GM12801 (cell line): ENCODE measurements around the gene ADAM15.

ENCODE experiments used
- TF ChIP-seq, protein P1 (sequence below): IDR thresholded peaks from one replicate; pipeline ENCODE4 v1.5.1; 2011; ENCODE audit warnings: control low read depth; ENCODE audit not compliant: insufficient read length; ENCODE audit errors: extremely low read depth

The ADAM15 gene

DNA sequence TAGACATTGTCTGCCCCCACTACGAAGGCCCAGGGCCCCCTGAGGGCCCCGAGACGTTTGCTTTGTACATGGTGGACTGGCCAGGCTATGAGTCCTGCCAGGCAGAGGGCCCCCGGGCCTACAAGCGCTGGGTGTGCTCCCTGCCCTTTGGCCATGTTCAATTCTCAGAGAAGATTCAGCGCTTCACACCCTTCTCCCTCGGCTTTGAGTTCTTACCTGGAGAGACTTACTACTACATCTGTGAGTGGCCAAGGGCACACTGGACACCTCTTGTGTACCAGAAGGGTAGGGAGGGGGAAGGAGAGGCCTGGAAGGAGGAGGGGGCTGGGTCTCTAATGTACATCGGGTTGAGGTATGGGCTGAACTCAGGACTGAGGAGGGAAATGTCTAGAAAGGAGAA, 15.7 kb downstream of the ADAM15 start:
- TF ChIP-seq, protein P1, sequence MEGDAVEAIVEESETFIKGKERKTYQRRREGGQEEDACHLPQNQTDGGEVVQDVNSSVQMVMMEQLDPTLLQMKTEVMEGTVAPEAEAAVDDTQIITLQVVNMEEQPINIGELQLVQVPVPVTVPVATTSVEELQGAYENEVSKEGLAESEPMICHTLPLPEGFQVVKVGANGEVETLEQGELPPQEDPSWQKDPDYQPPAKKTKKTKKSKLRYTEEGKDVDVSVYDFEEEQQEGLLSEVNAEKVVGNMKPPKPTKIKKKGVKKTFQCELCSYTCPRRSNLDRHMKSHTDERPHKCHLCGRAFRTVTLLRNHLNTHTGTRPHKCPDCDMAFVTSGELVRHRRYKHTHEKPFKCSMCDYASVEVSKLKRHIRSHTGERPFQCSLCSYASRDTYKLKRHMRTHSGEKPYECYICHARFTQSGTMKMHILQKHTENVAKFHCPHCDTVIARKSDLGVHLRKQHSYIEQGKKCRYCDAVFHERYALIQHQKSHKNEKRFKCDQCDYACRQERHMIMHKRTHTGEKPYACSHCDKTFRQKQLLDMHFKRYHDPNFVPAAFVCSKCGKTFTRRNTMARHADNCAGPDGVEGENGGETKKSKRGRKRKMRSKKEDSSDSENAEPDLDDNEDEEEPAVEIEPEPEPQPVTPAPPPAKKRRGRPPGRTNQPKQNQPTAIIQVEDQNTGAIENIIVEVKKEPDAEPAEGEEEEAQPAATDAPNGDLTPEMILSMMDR: no peak

DNA sequence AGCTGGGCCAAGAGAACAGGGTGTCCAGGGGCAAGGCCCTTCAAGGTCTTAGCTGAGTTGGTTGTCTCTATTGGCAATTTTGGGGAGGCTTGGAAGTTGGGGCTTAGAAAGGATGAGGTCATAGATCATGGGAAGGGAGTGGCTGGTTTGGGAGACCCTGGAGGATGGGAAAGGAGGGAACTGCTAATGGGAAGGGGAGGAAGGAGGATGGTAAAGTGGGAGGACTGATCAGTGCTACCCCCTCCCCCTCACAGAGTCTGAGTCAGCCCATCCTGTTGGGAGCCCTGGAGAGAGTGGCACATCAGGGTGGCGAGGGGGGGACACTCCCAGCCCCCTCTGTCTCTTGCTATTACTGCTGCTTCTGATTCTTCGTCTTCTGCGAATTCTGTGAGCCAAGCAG, 17.5 kb downstream of the ADAM15 start:
- TF ChIP-seq, protein P1: no peak

DNA sequence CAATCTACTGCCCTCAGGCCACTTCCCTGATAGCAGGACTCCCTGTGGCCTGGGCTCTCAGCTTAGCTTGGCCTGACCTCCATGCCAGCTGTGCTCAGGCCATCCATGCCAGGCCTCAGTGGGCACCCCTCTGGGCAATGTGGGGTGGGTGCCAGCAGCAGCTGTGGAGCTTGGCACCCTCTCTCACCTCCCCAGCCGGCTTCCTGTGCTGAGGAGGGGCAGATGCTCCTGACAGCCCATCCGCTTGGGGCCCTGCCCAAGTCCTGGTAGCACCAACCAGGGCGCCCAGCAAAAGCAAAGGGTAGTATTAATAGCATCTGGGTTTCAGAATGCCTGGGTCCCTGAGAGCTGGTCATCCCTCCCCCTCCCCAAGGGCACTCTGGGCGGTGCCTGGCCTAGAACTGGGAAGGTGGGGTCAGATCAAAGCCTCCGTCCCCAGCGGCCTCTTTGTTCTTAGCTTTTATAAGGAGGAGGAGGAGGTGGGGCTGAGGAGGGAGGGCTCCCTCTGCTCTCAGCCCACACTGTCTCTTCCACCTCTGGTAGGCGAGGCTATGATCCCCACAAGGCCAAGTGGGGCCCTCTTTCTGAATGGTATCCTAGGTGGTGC, 18.5 kb downstream of the ADAM15 start:
- TF ChIP-seq, protein P1: no peak

DNA sequence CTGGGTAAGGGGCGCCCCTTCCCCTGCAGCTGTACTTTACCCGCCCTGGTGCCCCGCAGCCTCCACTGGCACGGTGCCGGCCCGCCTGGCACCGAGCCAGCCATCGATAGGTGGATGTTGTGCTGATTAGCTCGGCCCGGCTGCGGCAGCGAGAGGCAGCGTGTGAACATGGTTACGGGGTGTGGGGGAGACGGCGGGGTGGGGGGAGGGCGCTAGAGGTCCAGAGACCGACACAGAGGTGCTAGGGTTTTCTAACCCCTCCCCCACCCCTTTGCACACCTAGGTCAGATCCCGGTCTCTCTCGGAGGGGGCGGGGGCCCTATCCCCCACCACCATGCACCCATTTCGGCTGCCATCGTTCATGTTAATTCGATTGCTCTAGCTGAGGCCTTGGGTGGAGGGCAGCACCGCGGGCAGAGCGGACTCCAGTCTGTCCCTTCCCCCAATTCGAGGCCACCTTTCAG, 19.1 kb downstream of the ADAM15 start:
- TF ChIP-seq, protein P1: no peak

DNA sequence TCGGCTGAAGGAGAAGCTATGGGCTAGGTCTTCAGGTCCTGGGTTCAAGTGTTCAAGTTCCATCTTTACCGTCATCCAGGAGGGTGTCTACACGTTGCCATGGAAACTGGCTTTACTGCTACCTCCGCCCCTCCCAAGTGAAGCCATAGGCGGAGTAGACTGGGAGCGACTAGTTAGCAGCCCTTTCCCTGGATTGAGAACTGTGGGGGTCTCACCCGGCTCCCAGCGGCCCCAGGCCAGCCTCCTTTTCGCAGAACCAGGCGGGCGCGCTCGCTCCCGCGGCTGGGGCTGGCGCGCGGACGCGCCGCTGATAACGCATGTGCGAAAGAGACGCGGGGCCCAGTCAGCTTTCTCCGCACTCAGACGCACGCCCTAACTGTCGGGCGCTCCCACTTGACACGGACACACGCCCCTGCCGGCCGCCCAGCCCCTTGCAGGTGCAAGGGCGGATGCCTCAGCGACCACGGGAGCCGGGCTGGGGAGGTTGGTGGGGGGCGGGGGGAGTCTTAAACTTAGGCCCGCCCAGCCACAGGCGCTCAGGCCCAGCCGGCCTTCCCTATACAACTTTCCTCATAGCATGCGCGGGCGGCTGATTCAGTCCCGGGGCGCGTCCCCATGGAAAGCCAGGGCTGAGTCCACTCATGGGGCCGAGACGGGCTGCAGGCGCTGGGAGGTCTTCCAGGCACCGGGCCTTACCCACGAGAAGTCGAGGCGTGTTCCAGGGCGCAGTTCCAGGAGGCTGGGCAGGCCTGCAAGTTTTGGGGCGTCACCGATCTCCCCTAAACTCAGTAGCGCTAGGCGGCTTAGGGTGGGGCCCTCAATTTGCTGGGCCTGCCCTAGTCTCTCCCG, 19.8 kb downstream of the ADAM15 start:
- TF ChIP-seq, protein P1: no peak

DNA sequence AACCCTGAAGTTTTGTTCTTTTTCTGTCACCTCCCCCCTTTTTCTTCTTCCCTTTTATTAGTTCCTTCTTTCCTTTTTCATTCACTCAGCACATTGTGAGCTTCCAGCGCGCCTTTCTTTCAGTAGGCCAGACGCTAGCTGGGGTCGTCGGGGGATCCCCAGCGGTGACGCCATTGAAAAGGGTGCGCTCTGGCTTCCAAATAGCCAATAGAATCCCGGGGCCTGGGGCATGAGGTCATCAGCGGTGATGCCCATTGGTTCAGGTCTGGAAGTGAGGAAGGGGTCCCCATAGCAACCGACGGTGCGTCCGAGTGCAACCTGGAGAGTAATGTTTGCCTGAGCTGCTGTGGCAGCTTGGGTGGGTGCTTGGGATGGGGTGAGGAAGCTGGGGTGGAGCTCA, 20.6 kb downstream of the ADAM15 start:
- TF ChIP-seq, protein P1: no peak

DNA sequence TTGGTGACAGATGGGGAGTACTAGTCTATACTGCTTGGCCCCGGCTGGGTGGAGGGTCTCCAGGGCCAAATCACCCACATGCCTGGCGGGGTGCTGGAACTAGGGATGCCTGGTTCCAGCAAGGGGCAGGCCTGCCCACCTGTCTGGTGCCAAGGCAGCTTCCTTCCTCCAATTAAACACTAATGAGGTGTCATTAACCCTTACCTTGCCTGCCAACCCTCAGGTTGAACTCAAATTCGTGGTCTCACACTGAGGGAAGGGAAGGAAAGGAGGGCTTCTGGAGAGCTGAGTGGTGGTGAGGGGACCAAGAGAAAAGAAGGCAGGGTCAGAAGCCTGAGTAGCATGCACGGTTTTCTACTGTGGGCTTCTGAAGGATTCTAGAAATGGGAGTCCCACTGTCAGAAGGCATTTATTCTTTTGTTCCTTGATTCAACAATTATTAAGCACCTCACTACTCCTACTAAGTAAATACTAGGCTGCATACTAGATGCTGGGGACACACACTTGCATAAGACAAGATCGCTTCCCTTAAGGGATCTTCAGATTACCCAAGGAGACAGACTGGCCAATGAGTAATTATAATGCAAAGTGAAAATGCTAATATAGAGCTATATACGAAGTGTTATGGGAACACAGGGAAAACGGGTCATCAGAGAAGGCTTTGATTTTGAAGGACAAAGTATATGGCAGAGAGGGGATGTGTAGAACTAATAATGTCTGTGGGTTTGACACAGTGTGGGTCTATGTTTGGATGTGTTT, 21.6 kb downstream of the ADAM15 start:
- TF ChIP-seq, protein P1: no peak
